GM21825 (cell line): Measurements from ENCODE around the gene FILIP1.

ENCODE experiments used
- ATAC-seq: cut with Tn5 transposase; IDR thresholded peaks from one replicate; pipeline ENCODE4 v1.9.1; 2021; ENCODE audit warnings: mild to moderate bottlenecking, moderate library complexity; ENCODE audit not compliant: unreplicated experiment

Gene FILIP1

GRCh38 chr6:75382634-75382900, 111.0 kb downstream of the FILIP1 start:
- no peak for ATAC-seq

GRCh38 chr6:75381877-75382633, 111.5 kb downstream of the FILIP1 start:
- ATAC-seq: no peak

- no peak for ATAC-seq
Observed at GRCh38 chr6:75379536-75379935, 114.1 kb downstream of the FILIP1 start.

GRCh38 chr6:75378101-75378500, 115.5 kb downstream of the FILIP1 start:
- ATAC-seq: no peak

DNA sequence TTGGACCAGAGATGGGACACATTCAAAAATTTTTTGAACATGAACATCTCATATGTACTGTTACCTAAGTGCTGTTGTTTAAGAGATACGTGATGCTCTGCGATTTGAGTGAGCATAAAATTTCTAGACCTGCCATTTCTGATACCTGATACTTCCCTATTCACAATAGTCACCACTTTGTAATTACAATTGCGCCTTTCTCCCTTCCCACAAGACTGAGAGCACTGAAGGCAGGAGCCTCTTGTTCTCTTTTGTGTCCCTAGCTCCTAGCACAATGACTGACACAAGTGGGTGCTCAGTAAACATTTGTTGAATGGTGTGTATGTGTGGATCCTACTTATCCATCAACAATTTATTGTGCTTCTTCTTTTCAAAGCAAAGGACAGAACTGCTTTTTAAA, 116.2 kb downstream of the FILIP1 start:
- ATAC-seq: no peak

DNA sequence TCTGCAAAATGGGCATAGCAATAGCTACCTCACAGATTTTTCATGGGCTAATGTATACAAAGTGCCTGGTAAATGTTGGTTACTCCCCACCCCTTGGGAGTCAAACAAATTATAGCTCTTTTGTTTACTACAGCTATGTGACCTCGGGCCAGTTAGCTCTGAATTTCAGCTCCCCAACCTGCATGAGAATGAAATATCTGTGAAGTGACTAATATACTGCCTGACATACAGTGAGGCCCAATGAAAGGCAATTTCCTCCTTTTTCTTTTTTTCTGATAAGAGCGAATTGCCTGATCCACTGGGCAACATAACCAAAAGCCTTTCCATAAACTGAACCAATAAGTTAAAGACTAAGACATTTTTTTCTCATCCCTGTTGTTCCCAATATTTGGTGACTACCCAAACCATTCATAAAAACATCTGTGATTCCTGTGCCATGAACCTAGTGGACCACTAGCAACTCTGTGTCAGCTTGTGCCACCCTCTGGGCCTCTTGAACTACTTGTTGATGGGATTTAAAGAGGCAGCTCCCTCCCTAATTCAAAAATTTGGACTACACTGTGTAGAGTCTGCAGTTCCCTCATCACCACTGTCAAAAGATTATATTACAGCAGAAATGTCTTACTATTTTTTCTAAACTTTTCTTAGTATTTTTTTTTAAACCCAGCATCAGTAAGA, 117.1 kb downstream of the FILIP1 start:
- no peak for ATAC-seq

- no peak for ATAC-seq
Observed at GRCh38 chr6:75374961-75375400, 118.6 kb downstream of the FILIP1 start.

- no peak for ATAC-seq
Observed at GRCh38 chr6:75372884-75373283, 120.7 kb downstream of the FILIP1 start.

DNA sequence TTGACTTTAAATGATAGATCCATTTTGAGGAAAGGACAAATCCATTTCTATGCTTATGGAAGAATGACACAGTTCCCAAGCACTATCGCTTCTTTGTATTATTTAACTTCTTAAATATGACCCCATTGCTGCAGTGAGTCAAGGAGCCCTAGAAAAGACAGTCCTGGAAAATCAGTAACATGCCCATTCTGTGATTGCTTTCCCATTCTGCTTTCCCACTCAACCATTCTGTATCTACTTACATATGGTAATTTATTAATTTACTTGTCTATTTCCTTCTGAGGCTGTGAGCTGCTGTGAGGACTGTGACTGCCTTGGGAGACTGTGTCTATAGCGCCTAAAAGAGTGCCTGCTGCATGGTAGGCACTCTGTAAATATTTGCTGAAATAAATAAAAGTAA, 123.6 kb downstream of the FILIP1 start:
- ATAC-seq: no peak

- no peak for ATAC-seq
Observed at GRCh38 chr6:75368864-75369402, 124.7 kb downstream of the FILIP1 start.

- ATAC-seq: no peak
Observed at GRCh38 chr6:75368151-75368779, 125.3 kb downstream of the FILIP1 start.

DNA sequence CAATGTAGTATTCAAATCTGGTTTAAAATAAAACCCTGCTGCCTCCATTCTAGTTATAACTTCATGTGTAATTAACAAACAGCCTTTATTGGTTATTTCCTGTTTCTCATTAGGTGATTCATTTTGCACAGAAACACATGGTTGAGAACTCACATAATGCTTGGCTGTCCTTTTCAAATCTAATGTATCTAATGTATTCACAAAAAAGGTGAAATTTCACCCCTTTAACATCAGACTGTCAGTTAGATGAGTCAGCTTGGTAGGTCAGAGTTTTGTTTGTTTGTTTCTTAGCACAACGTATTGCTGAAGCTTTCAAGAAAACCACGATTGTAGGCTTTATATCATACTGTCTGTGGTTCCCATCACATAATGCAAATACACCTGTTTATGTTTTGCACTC, 130.3 kb downstream of the FILIP1 start:
- ATAC-seq: no peak

GRCh38 chr6:75353644-75354043, 140.0 kb downstream of the FILIP1 start:
- no peak for ATAC-seq

DNA sequence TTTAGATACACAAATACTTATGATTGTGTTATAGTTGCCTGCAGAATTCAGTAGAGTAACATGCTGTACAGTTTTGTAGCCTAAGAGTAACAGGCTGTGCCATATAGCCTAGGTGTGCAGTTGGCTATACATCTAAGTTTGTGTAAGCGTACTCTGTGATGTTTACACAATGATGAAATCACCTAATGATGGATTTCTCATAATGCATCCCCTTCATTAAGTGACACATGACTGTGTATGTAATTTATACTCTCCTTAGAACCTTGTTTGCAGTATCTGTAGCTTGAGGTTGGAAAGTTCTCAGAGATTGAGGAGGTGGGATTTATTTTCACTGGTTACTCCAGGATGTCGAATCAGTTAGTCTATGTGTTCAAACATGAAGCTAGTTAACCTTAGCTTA, 142.0 kb downstream of the FILIP1 start:
- ATAC-seq: no peak

DNA sequence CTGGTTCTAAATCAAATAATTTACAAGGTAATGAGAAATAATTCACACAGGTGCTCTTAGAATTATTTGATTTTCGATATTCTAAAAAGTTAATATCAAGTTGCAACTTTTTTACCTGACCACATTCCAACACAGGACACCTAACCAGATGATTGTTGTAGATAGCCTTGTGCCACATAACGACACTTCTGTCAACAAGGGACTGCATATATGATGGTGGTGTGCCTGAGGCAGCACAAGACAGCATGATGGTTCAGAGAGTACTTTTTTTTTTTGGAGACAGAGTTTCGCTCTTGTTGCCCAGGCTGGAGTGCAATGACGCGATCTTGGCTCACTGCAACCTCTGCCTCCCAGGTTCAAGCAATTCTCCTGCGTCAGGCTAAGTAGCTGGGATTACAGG, 142.8 kb downstream of the FILIP1 start:
- ATAC-seq: no peak

- ATAC-seq: no peak
Observed at GRCh38 chr6:75350156-75350555, 143.4 kb downstream of the FILIP1 start.

- ATAC-seq: no peak
Observed at GRCh38 chr6:75349262-75349984, 144.2 kb downstream of the FILIP1 start.

DNA sequence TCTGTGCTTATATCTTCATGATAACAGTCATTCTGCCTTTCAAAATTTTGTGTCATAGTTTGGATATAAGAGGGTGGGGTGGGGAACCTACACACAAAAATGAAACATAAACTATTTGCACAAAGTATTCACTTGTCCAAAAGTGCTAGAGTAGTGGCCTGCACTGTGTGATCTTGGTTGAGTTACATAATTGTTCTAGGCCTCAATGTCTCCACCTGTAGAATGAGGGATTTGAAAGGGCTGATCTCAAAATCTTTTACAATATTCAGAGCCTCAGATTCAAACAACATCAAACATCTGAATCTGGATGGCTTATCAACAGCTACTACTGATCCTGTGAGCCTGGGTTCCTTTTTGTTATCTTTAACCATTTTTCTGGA, 144.7 kb downstream of the FILIP1 start:
- ATAC-seq: no peak

DNA sequence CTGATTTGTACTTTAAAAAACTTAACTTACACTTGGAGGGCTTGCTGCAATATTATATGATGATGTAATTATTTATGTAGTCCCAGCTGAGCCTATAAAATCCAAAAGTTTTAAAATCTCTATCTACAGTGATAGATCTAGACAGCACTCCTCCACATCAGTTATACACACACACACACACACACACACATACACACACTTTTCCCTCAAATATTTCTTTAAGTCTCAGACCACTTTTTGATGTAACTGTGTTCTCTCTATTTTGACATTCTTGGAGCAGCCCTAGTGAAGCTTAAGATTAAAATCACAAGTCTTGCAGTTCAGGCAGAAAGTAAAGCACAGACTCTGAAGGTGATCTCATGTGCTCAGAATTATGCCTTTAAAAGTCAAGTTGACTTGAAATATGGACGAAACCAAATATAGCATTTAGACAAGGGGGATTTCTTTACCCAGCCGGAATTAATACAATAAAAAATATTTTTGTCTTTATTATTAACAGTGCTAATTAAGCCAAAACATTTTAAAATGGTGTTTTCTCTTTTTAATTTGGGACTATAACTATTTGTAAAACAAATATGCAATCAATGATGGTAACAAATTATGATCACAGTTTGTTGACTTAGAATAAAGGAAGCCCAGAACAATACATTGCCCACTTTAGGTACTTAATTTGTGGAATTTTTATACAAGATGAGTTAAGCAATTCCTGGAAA, 145.5 kb downstream of the FILIP1 start:
- no peak for ATAC-seq

DNA sequence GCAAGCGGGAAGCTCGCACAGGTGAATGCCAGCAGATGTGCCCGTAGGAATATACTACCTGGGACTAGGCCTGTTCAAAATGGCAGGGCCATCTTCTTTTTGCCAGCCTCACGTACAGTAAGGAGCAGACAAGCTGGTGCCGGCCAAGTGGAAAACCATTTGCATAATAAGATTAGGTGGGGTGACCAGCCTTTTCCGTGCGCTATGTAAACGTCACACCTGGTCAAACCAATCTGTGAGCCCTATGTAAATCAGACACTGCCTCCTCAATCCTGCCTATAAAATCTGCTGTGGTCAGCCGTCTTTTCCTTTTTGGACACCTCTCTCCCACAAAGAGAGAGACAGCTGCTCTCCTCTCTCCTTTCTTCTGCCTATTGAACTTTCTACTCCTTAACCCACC, 148.2 kb downstream of the FILIP1 start:
- ATAC-seq: no peak

DNA sequence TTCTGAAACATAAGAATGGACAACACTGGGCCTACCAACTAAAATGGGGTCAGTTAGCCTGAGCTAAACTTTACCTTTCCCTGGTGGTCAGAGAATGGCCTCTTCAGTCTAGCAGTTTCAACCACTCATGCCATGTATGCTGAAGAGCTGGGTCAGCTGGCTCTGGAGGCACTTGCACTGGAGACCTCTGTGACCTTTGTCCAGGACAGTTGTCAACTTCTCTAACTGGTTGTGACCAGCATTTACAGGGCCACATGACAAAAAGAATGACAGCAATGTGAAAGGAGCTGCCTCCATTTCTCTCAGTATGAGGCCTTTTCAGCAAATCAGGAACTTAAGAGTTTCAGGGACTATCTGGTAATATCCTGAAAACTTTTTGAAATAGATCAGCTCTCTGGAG, 149.1 kb downstream of the FILIP1 start:
- no peak for ATAC-seq
